Retinal pigment epithelial cell (primary cell): Measurements from ENCODE around the gene APP.

Source experiments
- DNase-seq: peaks from one replicate; pipeline ENCODE4 v3.0.0-alpha.2; 2010; ENCODE audit warnings: low read depth
- H3K4me3 ChIP-seq: 2 replicates; pipeline ENCODE4 v1.5.1; 2011; ENCODE audit warnings: mild to moderate bottlenecking, low read length, control low read depth, moderate library complexity
- CTCF ChIP-seq: conservative IDR thresholded peaks from 2 replicates; pipeline ENCODE4 v1.5.1; 2011; ENCODE audit warnings: low read depth, low read length, control low read depth, inconsistent platforms

Gene APP

GRCh38 chr21:25905126-25905525 lies 265.4 kb downstream of the APP start:
- TF ChIP-seq CTCF: no peak
- DNase-seq: no peak
- no peak overlapping the region for H3K4me3 ChIP-seq

- TF ChIP-seq CTCF: no peak
- H3K4me3 ChIP-seq: no peak overlapping the region
Measured at GRCh38 chr21:25904044-25904695, 266.4 kb downstream of the APP start.

GRCh38 chr21:25903607-25904006 lies 267.0 kb downstream of the APP start:
- TF ChIP-seq CTCF: no peak
- no peak overlapping the region for H3K4me3 ChIP-seq
- DNase-seq: no peak

More at GRCh38 chr21:25904044-25904695, 266.4 kb downstream of the APP start:
- no peak for DNase-seq

GRCh38 chr21:25901330-25901979 lies 269.1 kb downstream of the APP start:
- no peak for TF ChIP-seq CTCF
- H3K4me3 ChIP-seq: no peak overlapping the region
- DNase-seq: no peak

GRCh38 chr21:25898671-25899070 lies 271.9 kb downstream of the APP start:
- no peak for DNase-seq

DNA sequence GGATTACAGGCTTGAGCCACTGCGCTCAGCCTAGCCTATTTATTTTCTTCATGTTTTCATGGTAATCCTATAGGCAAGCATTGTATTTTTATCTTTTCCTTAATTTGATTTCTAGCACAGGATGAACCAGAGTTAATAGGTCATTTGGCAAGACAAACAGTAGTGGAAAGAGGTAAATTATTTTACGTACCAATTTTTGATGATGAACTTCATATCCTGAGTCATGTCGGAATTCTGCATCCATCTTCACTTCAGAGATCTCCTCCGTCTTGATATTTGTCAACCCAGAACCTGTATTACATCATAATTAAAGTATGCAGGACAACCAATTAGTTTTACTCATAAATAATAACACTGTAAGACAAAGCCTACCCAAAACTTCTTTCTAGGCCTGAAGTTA lies 273.2 kb downstream of the APP start:
- DNase-seq: no peak
- H3K4me3 ChIP-seq: no peak overlapping the region
- no peak for TF ChIP-seq CTCF

More at GRCh38 chr21:25898671-25899070, 271.9 kb downstream of the APP start:
- TF ChIP-seq CTCF: no peak
- H3K4me3 ChIP-seq: no peak overlapping the region

- no peak for DNase-seq
- no peak overlapping the region for H3K4me3 ChIP-seq
- no peak for TF ChIP-seq CTCF
Measured at GRCh38 chr21:25896501-25897056, 274.0 kb downstream of the APP start.
